GM20431 (cell line): ENCODE results near the gene TMEM30B.

Source experiments
- in situ Hi-C: fragments of 300-500 bp; cut with MseI, MboI; formaldehyde crosslinking; loops from one replicate; pipeline ENCODE4 v1.15.0; 2020; ENCODE audit warnings: low sequenced_read_pairs; ENCODE audit not compliant: unreplicated experiment

The TMEM30B gene

DNA sequence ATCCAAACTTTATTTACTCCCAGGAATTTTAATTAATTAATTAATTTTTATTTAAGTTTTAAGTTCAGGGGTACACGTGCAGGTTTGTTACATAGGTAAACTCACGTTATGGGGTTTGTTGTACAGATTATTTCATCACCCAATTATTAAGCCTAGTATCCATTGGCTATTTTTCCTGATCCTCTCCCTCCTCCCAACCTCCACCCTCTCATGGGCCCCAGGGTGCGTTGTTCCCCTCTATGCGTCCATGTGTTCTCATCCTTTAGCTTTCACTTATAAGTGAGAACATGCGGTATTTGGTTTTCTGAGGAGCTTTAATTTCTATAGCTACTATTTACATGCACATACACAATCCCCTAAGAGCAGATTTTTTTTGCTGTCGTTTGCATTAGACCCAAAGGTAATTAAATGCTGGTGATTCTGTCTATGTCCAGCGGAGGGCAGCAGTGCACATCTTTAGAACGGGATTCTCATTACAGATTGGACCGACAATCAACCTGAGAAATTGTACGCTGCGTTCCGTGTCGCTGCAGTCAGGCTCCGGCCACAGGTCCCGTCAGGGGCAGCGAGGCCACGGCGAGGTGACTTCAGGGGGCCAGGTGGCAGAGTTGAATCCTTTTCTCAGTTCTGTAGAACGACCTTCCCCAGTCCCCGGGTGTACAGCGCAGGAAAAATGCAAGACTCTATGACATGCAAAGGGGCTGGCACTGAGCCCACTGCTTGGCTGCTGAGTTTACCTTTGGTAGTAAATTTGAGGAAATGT lies 11.6 kb downstream of the TMEM30B start:
- in situ Hi-C loops = loop anchor here (25.0 kb wide), 1 partner anchor 632 kb away; the partner anchor contains the start of gene SIX1

DNA sequence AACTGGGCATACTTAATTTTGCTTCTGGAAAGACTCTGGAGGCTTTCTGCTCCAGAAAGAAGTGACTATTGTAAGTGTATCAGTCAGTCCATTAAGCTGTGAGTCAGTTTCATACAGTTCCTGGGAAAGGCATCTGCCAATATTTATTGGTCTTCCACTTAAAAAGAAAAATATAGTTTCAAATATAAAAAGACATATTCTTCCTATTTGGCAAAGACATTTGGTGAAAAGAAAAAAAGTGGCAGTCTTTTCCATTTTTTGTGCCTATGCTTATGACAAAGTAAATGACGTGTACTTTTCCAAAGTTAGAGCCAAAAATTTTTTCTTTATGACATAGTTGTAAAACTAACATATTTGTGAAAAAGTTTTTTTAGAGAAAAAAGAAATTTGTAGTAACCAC lies 12.3 kb downstream of the TMEM30B start:
- in situ Hi-C loops = loop anchor here (25.0 kb wide), 1 partner anchor 632 kb away; the partner anchor contains the start of gene SIX1

DNA sequence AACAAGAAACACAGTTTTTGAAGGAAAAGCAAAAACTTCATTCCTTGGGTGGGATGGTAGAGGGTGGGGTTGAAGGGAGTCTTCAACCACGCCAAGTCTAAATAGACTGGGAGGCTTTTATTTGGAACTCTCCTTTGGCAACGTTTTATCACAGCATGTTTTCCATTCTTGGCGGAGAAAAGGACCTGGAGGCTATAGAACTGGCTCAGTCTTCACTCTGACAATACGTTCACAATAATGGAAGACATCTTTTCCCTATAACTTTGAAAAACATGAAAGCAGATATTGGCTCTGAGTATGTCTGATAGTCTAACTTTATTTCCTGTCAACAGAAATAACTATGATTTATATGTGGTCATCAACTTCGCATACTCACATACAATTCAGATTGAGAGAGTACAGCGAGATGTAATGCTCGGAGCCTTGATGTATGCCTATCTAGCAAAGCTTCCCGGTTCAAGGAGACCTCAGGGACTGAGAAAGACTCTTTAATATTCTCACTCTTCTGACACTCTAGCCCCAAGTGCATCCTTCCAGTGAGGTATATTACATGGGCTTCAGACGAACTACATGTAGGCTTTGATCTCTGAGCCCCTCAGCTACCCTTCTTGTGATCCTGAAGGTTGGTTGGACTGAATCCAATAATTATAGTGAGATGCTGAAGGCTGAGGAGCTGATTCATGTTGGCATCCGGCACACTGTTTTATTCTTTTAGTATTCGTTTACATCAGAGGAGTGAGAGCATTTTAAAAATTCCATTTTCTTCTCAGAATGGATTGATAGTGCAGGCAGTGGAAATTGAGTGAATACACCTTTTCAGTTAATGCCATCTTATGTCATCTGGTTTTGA lies 14.0 kb downstream of the TMEM30B start:
- in situ Hi-C loops = loop anchor here (25.0 kb wide), 1 partner anchor 630 kb away; the partner anchor contains the start of gene SIX1

DNA sequence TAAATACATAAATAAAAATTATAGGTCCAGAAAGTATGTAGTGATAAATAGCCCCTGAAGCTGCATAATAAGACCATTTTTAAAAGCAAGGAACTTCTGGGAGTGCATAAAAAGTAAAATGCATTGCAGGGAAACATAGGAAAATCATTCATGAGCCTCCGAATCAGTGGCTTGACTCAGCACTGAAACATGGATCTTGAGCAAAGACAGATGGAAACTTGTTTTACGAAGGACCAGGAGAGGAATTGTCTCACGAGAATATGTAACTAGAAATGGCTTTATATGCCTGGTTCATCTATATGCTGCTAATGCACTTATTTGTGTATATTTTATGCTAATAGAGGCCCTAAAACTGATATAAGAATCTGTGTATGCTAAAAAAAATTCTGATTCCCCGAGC lies 14.7 kb downstream of the TMEM30B start:
- in situ Hi-C loops = loop anchor here (25.0 kb wide), 1 partner anchor 629 kb away; the partner anchor contains the start of gene SIX1

DNA sequence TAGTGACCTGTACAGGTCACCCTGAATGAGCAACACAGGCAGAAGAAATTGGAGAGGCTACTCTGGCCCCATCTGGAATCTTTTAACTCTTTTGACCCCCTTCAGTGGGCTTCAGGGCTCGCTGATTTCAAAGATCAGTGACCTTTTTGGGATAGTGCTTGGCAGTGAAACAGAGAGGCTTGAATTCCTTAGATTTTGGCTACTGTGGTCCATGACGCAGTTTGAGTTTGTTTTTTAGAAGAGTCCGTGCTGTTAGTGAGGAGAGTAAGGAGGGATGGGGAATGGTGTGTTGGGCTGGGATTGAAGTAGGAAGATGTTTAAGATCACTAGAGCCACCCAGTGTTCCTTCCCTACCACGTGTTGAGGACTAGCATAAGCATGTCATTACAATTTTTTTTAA lies 16.5 kb downstream of the TMEM30B start:
- in situ Hi-C loops = loop anchor here (25.0 kb wide), 1 partner anchor 627 kb away; the partner anchor contains the start of gene SIX1

DNA sequence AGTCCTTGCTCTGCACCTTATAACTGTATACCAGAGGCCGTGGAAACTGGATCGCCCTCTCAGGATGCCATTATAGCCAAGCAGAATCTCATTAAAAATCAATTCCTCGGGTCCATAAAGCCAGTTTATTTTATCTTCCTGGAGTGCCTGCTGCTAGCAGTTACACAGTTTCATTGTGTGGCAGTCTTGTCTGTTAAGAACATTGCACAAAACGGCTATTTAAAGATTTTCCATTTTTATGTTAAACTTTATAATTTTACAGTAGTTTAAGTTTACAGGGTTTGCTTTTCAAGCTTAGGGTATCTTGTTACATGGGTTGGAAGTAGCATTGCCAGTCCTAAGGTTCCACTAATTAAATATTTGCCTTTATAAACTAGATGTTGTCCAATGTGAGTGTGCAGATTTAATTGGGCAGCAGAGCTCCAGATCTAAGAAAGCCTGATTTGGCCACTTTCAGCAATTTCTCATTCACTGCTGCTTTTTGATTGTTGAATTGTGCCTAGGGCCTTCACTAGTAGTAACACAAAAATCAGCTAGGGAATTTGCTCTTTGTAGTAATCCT lies 17.0 kb downstream of the TMEM30B start:
- in situ Hi-C loops = loop anchor here (25.0 kb wide), 1 partner anchor 627 kb away; the partner anchor contains the start of gene SIX1

DNA sequence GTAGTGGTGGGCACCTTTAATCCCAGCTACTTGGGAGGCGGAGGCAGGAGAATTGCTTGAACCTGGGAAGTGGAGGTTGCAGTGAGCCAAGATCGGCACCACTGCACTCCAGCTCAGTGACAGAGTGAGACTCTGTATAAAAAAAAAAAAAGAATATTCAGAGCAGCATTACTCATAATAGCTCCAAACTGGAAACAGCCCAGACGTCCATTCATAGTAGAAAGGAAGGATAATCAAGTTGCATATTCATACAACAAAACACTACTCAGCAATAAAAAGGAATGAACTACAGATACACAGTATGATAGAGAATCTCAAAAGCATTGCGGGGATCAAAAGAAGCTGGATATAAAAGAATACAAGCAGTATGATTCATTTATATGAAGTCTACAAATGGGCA lies 19.1 kb downstream of the TMEM30B start:
- in situ Hi-C loops = loop anchor here (25.0 kb wide), 1 partner anchor 625 kb away; the partner anchor contains the start of gene SIX1

DNA sequence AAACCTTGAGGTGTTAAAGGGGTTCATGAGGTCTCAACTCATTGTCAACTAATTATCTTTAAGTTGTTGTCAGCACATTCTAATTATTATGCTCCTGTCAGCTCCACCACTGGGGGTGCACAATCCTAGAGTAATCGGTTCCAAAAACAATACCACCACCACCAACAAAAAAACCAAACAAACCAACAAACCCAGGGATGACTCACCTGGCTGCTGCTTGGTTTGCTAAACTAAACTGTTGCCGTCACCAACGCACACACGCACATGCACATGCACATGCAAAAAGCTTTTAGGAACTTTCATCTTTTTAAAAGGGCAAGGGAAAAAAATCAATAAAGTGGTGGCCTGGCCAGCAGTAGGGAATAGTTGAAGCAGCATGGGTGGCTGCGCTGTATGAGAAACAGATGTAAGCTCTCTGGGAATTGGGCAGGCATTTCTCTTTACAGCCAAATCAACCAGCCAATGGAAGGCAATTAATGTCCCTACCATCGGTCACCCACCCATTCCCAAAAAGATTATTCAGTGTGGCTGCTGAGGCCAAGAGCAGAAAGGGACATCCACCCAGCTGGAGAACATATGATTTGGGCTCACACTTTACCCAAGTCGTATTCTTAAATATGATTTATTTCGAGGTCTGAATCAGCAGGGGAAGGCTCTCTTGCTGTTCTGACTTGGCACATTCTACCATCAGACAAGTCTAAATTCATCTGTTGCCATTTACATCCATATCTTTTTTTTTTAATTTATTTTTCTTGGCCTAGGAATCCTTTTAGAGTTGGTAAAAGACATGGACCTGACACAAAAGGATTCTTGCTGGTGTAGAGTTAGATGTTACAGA lies 20.0 kb downstream of the TMEM30B start:
- in situ Hi-C loops = loop anchor here (25.0 kb wide), 1 partner anchor 624 kb away; the partner anchor contains the start of gene SIX1

DNA sequence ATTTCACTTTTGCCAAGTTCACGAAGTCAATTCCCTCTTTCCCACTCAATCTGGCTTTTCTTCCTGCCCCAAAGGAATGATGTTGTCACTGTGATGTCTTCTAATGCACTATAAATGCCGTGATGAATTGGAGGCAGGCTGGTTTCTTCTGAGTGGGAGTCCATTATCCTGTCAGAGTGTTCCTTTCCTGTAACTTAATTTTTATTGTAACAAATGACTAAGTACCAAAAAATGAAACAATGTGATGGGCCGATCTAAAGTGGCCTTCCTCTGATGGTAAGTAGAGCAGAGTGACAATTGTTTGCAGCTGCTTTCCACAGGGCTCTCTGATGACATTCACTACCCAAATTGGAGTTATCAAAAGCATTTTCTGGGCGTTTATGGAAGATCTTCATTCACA lies 22.2 kb downstream of the TMEM30B start:
- in situ Hi-C loops = loop anchor here (25.0 kb wide), 1 partner anchor 622 kb away; the partner anchor contains the start of gene SIX1

DNA sequence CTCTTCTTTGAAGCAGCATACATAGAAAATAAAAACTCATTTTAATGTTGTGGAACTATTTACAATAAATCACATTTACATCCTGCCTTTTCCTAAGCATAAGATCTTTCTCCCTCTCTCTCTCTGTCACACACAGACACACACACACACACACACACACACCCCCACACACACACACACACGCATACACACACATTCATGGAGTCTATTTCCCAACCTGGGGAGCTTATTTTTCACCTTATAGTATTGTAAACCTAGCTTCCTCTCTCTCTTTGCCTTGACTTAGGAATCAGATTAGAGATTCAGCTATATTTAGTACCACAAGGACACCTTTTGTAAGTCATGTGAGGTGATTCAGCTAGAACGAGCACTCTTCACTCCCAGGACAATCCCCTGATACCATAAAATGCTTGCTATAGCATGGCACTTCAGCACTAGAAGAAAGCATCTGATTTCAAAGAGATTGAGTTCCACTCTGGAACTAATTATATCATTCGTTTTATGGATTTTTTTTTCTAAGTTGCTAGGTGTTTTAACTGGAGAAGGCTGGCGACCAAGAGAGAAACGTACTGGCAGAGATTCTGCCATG lies 23.6 kb downstream of the TMEM30B start:
- in situ Hi-C loops = loop anchor here (25.0 kb wide), 1 partner anchor 620 kb away; the partner anchor contains the start of gene SIX1

DNA sequence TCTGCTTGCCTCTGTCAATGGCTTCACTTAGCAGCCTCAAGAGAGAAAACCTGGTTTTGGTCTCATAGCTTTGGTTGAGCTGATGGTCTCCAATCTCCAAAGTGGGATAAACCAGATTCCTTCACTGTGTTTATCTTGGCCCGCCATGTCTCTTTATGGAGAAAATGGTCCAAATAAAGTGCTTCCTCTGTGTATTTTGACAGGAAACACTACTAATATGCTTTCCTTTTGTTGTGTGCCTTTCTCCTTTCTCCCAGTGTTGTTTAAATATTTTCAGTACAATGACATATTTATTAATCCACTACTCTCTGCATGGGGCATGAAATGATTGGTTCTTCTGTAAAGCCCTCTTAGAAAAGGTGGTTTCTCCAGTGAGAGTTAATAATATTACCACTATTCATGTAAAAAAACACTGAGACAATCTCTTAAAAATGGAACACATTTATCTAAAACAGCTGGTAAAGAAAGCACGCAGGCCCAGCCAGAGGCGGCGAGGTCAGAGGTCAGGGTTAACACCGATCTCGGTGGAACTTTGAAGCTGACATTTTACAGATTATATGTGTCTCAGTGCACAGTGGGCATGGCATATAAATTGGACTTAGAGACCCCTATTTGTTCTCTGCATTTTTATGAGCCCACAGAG lies 24.2 kb downstream of the TMEM30B start:
- in situ Hi-C loops = loop anchor here (25.0 kb wide), 1 partner anchor 620 kb away; the partner anchor contains the start of gene SIX1

DNA sequence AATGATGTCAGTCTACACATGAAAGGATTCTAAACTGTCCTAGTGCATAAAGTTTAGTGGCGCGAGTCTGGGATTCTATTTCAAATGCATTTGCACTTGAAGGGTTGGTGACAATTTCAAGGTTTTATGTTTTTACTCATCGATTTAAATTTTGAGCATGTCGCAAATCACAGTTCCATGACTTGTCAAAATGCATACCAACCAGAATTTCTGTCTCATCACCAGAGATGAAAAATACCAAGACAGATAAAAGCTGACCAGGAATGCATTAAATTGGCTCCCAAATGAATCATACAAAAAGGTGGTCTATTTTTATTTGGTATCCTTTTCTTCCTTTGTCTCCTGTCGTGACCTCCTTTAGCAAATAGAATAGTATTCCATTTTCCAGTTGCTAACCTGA lies 25.2 kb downstream of the TMEM30B start:
- in situ Hi-C loops = loop anchor here (25.0 kb wide), 1 partner anchor 619 kb away; the partner anchor contains the start of gene SIX1

DNA sequence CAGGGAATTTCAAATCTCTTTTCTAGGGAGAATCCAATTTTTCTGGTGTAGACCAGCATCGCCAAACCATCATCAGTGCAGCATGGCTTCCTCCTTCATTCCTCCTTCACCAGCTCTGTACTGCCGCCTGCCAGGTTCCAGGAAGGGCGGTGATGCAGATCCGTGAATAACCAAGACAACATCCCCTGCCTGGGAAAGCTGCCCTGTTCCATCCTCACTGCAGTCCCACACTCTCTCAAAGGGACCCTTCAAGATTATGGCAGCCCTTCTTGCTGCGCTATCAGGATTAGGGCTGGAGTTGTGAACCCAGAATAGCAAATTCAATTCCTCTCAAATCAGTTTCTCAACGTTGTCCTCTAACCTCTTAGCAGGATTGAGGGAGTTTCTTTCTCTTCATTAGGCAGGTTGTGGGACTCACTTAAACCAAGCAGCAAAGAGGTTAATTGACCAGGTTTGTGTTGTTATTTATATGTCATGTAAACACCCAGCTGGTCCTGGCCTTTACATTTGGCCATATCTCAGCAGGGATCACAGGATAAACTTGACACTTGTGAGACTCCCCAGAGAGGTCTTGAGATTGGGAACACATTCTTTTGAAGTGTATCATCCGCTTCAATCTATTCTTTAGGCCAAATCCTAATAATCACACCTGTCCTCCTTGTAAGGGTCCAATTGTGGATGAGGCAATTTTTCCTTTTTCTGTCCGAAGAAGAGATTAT lies 26.2 kb downstream of the TMEM30B start:
- in situ Hi-C loops = loop anchor here (25.0 kb wide), 1 partner anchor 618 kb away; the partner anchor contains the start of gene SIX1

DNA sequence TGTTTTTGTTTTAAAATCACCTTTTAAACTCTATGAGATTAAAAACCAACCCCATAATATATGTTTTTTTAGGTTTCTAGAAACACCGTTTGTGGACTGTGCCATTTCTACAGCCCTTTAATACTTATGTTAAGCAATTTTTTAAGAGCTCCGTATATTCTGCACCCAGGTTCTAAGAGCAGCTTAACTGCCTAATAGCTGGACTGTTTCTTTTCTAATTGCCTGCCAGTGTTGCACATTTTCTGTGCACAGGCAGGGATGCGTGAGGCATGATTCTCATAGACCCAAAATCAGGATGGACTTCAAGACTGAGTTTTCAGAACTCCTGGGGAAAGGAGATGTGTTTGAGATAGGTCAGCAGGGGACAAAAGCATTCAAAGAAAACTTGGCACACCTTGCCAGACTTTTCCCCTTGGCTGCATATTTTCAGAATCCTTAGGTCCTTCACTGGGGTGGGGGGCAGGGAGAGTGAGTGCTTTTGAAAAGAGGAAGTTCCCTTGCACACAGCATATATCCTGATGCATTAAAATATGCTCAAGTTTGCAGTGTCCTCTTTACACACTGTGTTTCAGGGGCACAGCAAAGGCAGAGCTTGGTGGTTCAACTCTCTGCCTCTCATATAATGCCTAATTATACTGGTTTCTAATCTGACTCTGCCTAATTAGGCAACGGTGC lies 27.9 kb downstream of the TMEM30B start:
- in situ Hi-C loops = loop anchor here (25.0 kb wide), 1 partner anchor 616 kb away; the partner anchor contains the start of gene SIX1

DNA sequence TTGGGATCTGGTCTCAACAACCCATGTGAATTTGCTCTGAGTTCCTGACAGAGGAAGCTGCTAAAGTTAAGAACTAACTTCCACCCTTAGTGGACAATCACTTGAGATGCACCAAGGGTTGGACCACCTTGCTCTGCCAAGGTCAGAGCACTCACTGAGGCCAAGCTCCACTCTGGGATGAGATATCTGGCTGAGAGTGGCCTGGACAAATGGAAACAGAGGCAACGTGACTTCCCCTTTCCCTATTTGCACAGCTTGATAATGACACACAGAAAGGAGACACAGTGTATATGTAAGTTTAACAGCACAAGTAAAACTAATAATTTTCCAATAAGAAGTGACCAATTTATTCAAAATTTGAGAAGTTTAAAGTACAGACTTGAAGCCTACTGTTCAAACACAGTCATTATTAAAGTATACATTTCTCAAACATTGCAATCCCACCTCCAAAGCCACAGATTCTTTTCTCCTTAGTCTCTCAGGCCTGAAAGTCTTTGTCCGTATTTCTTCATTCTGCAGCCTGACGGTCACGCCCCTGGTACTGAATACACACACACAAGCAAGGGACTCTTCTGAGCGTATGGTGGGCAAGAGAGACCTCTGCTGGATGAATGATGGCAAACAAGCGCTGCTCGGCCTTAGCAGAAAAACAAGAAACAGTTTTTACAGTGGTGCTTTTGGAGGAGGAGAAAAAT lies 28.6 kb downstream of the TMEM30B start:
- in situ Hi-C loops = loop anchor here (25.0 kb wide), 1 partner anchor 615 kb away; the partner anchor contains the start of gene SIX1

DNA sequence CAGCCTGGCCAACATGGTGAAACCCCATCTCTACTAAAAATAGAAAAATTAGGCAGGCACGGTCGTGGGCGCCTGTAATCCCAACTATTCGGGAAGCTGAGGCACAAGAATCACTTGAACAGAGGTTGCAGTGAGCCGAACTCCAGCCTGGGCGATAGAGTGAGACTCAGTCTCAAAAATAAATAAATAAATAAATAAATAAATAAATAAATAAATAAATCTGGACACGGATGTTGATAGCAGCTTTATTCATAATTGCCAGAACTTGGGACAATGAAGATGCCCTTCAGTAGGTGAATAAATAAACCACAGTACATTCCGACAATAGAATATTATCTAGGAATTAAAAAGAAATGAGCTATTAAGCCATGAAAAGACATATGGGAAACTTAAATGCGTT lies 31.1 kb downstream of the TMEM30B start:
- in situ Hi-C loops = loop anchor here (25.0 kb wide), 1 partner anchor 613 kb away; the partner anchor contains the start of gene SIX1
